IMR-90 (cell line): ENCODE results near the gene PIM3. TPM values are rescaled to one million over a fixed set of nuclear protein-coding genes. Genes with fewer than 3 reads are reported as not detected.

Experiments used
- polyA plus RNA-seq, 3 experiments: library from polyadenylated mRNA; depleted of rRNA; stranded (reverse); fragments of >200 nt; gene quantifications; 2 replicates each; pipeline ENCODE4 v1.2.3, GENCODE V29; 2012; ENCODE audit warnings: low replicate concordance in 1 of 3
- total RNA-seq: library from RNA; depleted of rRNA; stranded (reverse); fragments of >200 nt; gene quantifications from 2 replicates; pipeline ENCODE4 v1.2.3, GENCODE V29; 2012
- TF ChIP-seq, protein P1 (sequence below): conservative IDR thresholded peaks from 2 replicates; pipeline ENCODE4 v1.5.1; 2012; ENCODE audit warnings: mild to moderate bottlenecking, low read depth, low read length, improper control_type of control experiment

PIM3 gene
- total and polyA plus RNA-seq, 2 of the 4 experiments (the other 2 are of a cell fraction) = 8.6 to 24.7 TPM

- TF ChIP-seq, protein P1, sequence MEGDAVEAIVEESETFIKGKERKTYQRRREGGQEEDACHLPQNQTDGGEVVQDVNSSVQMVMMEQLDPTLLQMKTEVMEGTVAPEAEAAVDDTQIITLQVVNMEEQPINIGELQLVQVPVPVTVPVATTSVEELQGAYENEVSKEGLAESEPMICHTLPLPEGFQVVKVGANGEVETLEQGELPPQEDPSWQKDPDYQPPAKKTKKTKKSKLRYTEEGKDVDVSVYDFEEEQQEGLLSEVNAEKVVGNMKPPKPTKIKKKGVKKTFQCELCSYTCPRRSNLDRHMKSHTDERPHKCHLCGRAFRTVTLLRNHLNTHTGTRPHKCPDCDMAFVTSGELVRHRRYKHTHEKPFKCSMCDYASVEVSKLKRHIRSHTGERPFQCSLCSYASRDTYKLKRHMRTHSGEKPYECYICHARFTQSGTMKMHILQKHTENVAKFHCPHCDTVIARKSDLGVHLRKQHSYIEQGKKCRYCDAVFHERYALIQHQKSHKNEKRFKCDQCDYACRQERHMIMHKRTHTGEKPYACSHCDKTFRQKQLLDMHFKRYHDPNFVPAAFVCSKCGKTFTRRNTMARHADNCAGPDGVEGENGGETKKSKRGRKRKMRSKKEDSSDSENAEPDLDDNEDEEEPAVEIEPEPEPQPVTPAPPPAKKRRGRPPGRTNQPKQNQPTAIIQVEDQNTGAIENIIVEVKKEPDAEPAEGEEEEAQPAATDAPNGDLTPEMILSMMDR = no peak
Observed at GRCh38 chr22:49936018-49936972, 24.3 kb upstream of the PIM3 start (continued).
